Measurements from ENCODE around the gene ARL8B. TPM values are rescaled to one million over a fixed set of nuclear protein-coding genes. Genes with fewer than 3 reads are reported as not detected.

ARL8B gene
- total RNA-seq, 3 donors from 2014 or later (not counting 1 experiment from before 2014, with no cell fraction given): 43.3 to 52.7 (median 48.9) TPM

DNA sequence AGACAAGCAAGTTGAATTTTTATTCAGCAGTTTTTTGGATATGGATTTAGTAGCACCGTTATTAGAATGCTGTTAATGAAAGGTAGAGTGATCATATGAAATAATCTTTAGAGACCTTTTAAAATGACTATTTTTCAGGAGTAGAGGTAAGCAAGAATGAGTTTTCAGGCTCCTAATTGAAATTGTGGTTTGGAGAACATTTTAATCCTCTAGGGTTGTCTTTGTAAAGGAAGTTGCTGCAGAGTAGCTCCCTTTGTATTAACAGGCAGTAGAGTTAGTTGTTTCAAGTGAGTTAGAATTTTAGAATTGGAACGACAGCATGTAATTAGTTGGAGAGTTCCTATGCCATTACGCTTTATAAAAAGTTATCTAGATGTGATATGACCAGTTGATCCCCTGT, 38.2 kb downstream of the ARL8B start:
- intact Hi-C loops (cut with micrococcal nuclease): no loop called here
- no peak for TF ChIP-seq CTCF (IDR thresholded peaks at IDR 0.05)

GRCh38 chr3:5160940-5161858, 39.1 kb downstream of the ARL8B start:
- no peaks in the 10 kb centered on the region for H3K9me3 ChIP-seq (ENCODE audit: control insufficient read depth, insufficient read depth, low read length)
- no peak for TF ChIP-seq CTCF (IDR thresholded peaks at IDR 0.05)
- peak overlapping the region; percentile 14 to 37 for H3K27ac Mint-ChIP-seq
- intact Hi-C loops (cut with micrococcal nuclease): no loop called here
- H3K4me3 Mint-ChIP-seq: no peak overlapping the region
- no peak overlapping the region for H3K27ac ChIP-seq (ENCODE audit: low read length)
- no peak overlapping the region for H3K4me3 ChIP-seq (ENCODE audit: low read length)
- ATAC-seq: no peak
- H3K36me3 ChIP-seq (ENCODE audit: control insufficient read depth, insufficient read depth, low read length): no peaks in the 10 kb centered on the region
- H3K36me3 Mint-ChIP-seq: no peaks in the 10 kb centered on the region
- no peak for DNase-seq
- H3K27me3 Mint-ChIP-seq (ENCODE audit: low read depth in 2 of 2): no peaks in the 10 kb centered on the region
- no peaks in the 10 kb centered on the region for H3K27me3 ChIP-seq (ENCODE audit: control insufficient read depth, insufficient read depth, low read length)
- H3K9me3 Mint-ChIP-seq: no peaks in the 10 kb centered on the region
- H3K4me1 ChIP-seq (ENCODE audit: control insufficient read depth, insufficient read depth, low read length): no peaks in the 10 kb centered on the region
- 85% methylated on average over 3 of the region's 4 CpGs for WGBS (ENCODE audit: insufficient coverage)
- H3K4me1 Mint-ChIP-seq: peaks cover 66 to 71% of the 10 kb centered on the region in 2 donors

More for the DNA sequence above, 38.2 kb downstream of the ARL8B start:
- DNase-seq (no peak), ATAC-seq (no peak)
- no peaks in the 10 kb centered on the region for H3K4me1 ChIP-seq (ENCODE audit: control insufficient read depth, insufficient read depth, low read length)
- H3K36me3 Mint-ChIP-seq: no peaks in the 10 kb centered on the region
- H3K4me3 Mint-ChIP-seq: no peak overlapping the region
- H3K4me3 ChIP-seq (ENCODE audit: low read length): no peak overlapping the region
- H3K36me3 ChIP-seq (ENCODE audit: control insufficient read depth, insufficient read depth, low read length): no peaks in the 10 kb centered on the region
- WGBS (ENCODE audit: insufficient coverage): 60% methylated on average over 2 of the region's 3 CpGs
- H3K27me3 Mint-ChIP-seq (ENCODE audit: low read depth in 2 of 2): no peaks in the 10 kb centered on the region
- H3K27me3 ChIP-seq (ENCODE audit: control insufficient read depth, insufficient read depth, low read length): no peaks in the 10 kb centered on the region
- H3K9me3 ChIP-seq (ENCODE audit: control insufficient read depth, insufficient read depth, low read length): no peaks in the 10 kb centered on the region
- no peaks in the 10 kb centered on the region for H3K9me3 Mint-ChIP-seq
- H3K27ac Mint-ChIP-seq: peak overlapping the region; percentile 22 to 26
- peaks cover 71 to 76% of the 10 kb centered on the region in 2 donors for H3K4me1 Mint-ChIP-seq
- H3K27ac ChIP-seq (ENCODE audit: low read length): no peak overlapping the region

DNA sequence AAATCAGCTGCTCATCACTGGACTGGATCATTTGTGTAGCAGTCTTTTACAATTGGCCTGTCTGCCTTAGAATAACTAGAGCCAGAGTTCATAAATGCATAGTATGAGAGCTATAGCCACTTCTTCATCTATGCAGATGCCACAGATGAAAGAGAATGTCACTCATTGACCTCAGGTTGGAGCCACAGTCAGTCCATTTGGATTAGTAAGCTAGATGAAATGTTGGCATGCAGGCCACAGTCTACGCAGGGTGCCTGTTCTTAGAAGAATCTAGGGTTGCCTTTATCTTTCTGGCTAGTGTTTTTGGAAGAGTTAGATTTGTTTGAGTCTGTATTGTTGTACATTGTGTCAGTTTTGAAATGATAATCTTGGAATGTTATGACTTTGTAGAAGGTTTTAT, 40.0 kb downstream of the ARL8B start:
- no peaks in the 10 kb centered on the region for H3K9me3 ChIP-seq (ENCODE audit: control insufficient read depth, insufficient read depth, low read length)
- ATAC-seq: no peak
- intact Hi-C loops (cut with micrococcal nuclease): no loop called here
- no peak overlapping the region for H3K4me3 ChIP-seq (ENCODE audit: low read length)
- no peak for DNase-seq
- H3K27ac ChIP-seq (ENCODE audit: low read length): no peak overlapping the region
- H3K27me3 ChIP-seq (ENCODE audit: control insufficient read depth, insufficient read depth, low read length): no peaks in the 10 kb centered on the region
- Mint-ChIP-seq H3K36me3 (no peaks in the 10 kb centered on the region), H3K9me3 (no peaks in the 10 kb centered on the region), H3K27me3 (ENCODE audit: low read depth in 2 of 2) (no peaks in the 10 kb centered on the region), H3K4me1 (peaks cover 66 to 70% of the 10 kb centered on the region in 2 donors), H3K27ac (peak overlapping the region; percentile 15 to 37), H3K4me3 (no peak overlapping the region)
- no peaks in the 10 kb centered on the region for H3K36me3 ChIP-seq (ENCODE audit: control insufficient read depth, insufficient read depth, low read length)
- 95% methylated on average over 1 of the region's 1 CpG for WGBS (ENCODE audit: insufficient coverage)
- no peaks in the 10 kb centered on the region for H3K4me1 ChIP-seq (ENCODE audit: control insufficient read depth, insufficient read depth, low read length)
- TF ChIP-seq CTCF (IDR thresholded peaks at IDR 0.05): no peak

Measured in natural killer cell (primary cell).